ENCODE results near the gene PITPNC1.
"Not testable (repeated sequence)": the region's sequence is repeated elsewhere in the genome, so short reads cannot be mapped to it uniquely, and the experiment has no call there.

Gene PITPNC1

GRCh38 chr17:67401106-67401505 is 24.0 kb downstream of the PITPNC1 start:
- Histone ChIP-seq H3K36me3 (ENCODE audit: insufficient read depth, low read length) (no peaks in the 10 kb centered on the region), H3K27me3 (ENCODE audit: insufficient read depth, low read length) (no peaks in the 10 kb centered on the region), H3K27ac (ENCODE audit: low read depth, low read length) (no peak overlapping the region), H3K4me3 (ENCODE audit: low read depth, low read length) (no peak overlapping the region), H3K79me2 (ENCODE audit: control insufficient read depth, insufficient read depth, low read length, unreplicated experiment) (peaks cover 2% of the 10 kb centered on the region), H3K4me1 (ENCODE audit: control insufficient read depth, insufficient read depth, low read length, unreplicated experiment) (no peaks in the 10 kb centered on the region), H2AFZ (ENCODE audit: low read length, unreplicated experiment) (no peak overlapping the region)

GRCh38 chr17:67401598-67402504 is 24.8 kb downstream of the PITPNC1 start:
- Histone ChIP-seq H3K4me1 (ENCODE audit: control insufficient read depth, insufficient read depth, low read length, unreplicated experiment) (no peaks in the 10 kb centered on the region), H3K4me3 (ENCODE audit: low read depth, low read length) (no peak overlapping the region), H3K27me3 (ENCODE audit: insufficient read depth, low read length) (no peaks in the 10 kb centered on the region), H3K36me3 (ENCODE audit: insufficient read depth, low read length) (no peaks in the 10 kb centered on the region), H2AFZ (ENCODE audit: low read length, unreplicated experiment) (no peak overlapping the region), H3K27ac (ENCODE audit: low read depth, low read length) (no peak overlapping the region), H3K79me2 (ENCODE audit: control insufficient read depth, insufficient read depth, low read length, unreplicated experiment) (no peaks in the 10 kb centered on the region)

GRCh38 chr17:67403065-67403464 is 26.0 kb downstream of the PITPNC1 start:
- Histone ChIP-seq H3K36me3 (ENCODE audit: insufficient read depth, low read length) (no peaks in the 10 kb centered on the region), H2AFZ (ENCODE audit: low read length, unreplicated experiment) (no peak overlapping the region), H3K4me3 (ENCODE audit: low read depth, low read length) (no peak overlapping the region), H3K4me1 (ENCODE audit: control insufficient read depth, insufficient read depth, low read length, unreplicated experiment) (no peaks in the 10 kb centered on the region), H3K79me2 (ENCODE audit: control insufficient read depth, insufficient read depth, low read length, unreplicated experiment) (no peaks in the 10 kb centered on the region), H3K27me3 (ENCODE audit: insufficient read depth, low read length) (no peaks in the 10 kb centered on the region), H3K27ac (ENCODE audit: low read depth, low read length) (no peak overlapping the region)

- Histone ChIP-seq H3K4me1 (ENCODE audit: control insufficient read depth, insufficient read depth, low read length, unreplicated experiment) (no peaks in the 10 kb centered on the region), H2AFZ (ENCODE audit: low read length, unreplicated experiment) (no peak overlapping the region), H3K4me3 (ENCODE audit: low read depth, low read length) (no peak overlapping the region), H3K27me3 (ENCODE audit: insufficient read depth, low read length) (no peaks in the 10 kb centered on the region), H3K36me3 (ENCODE audit: insufficient read depth, low read length) (no peaks in the 10 kb centered on the region), H3K79me2 (ENCODE audit: control insufficient read depth, insufficient read depth, low read length, unreplicated experiment) (no peaks in the 10 kb centered on the region), H3K27ac (ENCODE audit: low read depth, low read length) (no peak overlapping the region)
These were observed 26.4 kb downstream of the PITPNC1 start for GRCh38 chr17:67403483-67403882.

GRCh38 chr17:67408455-67408830 is 31.4 kb downstream of the PITPNC1 start:
- not testable (repeated sequence) for H3K4me1 ChIP-seq (ENCODE audit: control insufficient read depth, insufficient read depth, low read length, unreplicated experiment); H3K36me3 ChIP-seq (ENCODE audit: insufficient read depth, low read length); H3K79me2 ChIP-seq (ENCODE audit: control insufficient read depth, insufficient read depth, low read length, unreplicated experiment); H3K4me3 ChIP-seq (ENCODE audit: low read depth, low read length); H3K27me3 ChIP-seq (ENCODE audit: insufficient read depth, low read length); H3K27ac ChIP-seq (ENCODE audit: low read depth, low read length); H2AFZ ChIP-seq (ENCODE audit: low read length, unreplicated experiment)

GRCh38 chr17:67411397-67411796 is 34.3 kb downstream of the PITPNC1 start:
- H3K79me2 ChIP-seq (ENCODE audit: control insufficient read depth, insufficient read depth, low read length, unreplicated experiment) = no peaks in the 10 kb centered on the region
- no peak overlapping the region for H2AFZ ChIP-seq (ENCODE audit: low read length, unreplicated experiment)
- H3K4me3 ChIP-seq (ENCODE audit: low read depth, low read length) = no peak overlapping the region
- H3K27me3 ChIP-seq (ENCODE audit: insufficient read depth, low read length) = no peaks in the 10 kb centered on the region
- no peaks in the 10 kb centered on the region for H3K36me3 ChIP-seq (ENCODE audit: insufficient read depth, low read length)
- no peak overlapping the region for H3K27ac ChIP-seq (ENCODE audit: low read depth, low read length)
- H3K4me1 ChIP-seq (ENCODE audit: control insufficient read depth, insufficient read depth, low read length, unreplicated experiment) = no peaks in the 10 kb centered on the region

- H3K27me3 ChIP-seq (ENCODE audit: insufficient read depth, low read length) = no peaks in the 10 kb centered on the region
- H3K27ac ChIP-seq (ENCODE audit: low read depth, low read length) = no peak overlapping the region
- H3K4me3 ChIP-seq (ENCODE audit: low read depth, low read length) = no peak overlapping the region
- H3K79me2 ChIP-seq (ENCODE audit: control insufficient read depth, insufficient read depth, low read length, unreplicated experiment) = no peaks in the 10 kb centered on the region
- H2AFZ ChIP-seq (ENCODE audit: low read length, unreplicated experiment) = no peak overlapping the region
- no peaks in the 10 kb centered on the region for H3K4me1 ChIP-seq (ENCODE audit: control insufficient read depth, insufficient read depth, low read length, unreplicated experiment)
- H3K36me3 ChIP-seq (ENCODE audit: insufficient read depth, low read length) = no peaks in the 10 kb centered on the region
These were observed 35.0 kb downstream of the PITPNC1 start for GRCh38 chr17:67412032-67412431.

- Histone ChIP-seq H3K36me3 (ENCODE audit: insufficient read depth, low read length) (no peaks in the 10 kb centered on the region), H3K27ac (ENCODE audit: low read depth, low read length) (no peak overlapping the region), H2AFZ (ENCODE audit: low read length, unreplicated experiment) (no peak overlapping the region), H3K4me1 (ENCODE audit: control insufficient read depth, insufficient read depth, low read length, unreplicated experiment) (no peaks in the 10 kb centered on the region), H3K79me2 (ENCODE audit: control insufficient read depth, insufficient read depth, low read length, unreplicated experiment) (no peaks in the 10 kb centered on the region), H3K27me3 (ENCODE audit: insufficient read depth, low read length) (no peaks in the 10 kb centered on the region), H3K4me3 (ENCODE audit: low read depth, low read length) (no peak overlapping the region)
These were observed 35.9 kb downstream of the PITPNC1 start for GRCh38 chr17:67412941-67413340.

GRCh38 chr17:67413388-67413787 is 36.3 kb downstream of the PITPNC1 start:
- Histone ChIP-seq H3K4me1 (ENCODE audit: control insufficient read depth, insufficient read depth, low read length, unreplicated experiment) (no peaks in the 10 kb centered on the region), H3K36me3 (ENCODE audit: insufficient read depth, low read length) (no peaks in the 10 kb centered on the region), H2AFZ (ENCODE audit: low read length, unreplicated experiment) (no peak overlapping the region), H3K27me3 (ENCODE audit: insufficient read depth, low read length) (no peaks in the 10 kb centered on the region), H3K27ac (ENCODE audit: low read depth, low read length) (no peak overlapping the region), H3K79me2 (ENCODE audit: control insufficient read depth, insufficient read depth, low read length, unreplicated experiment) (no peaks in the 10 kb centered on the region), H3K4me3 (ENCODE audit: low read depth, low read length) (no peak overlapping the region)

- H2AFZ ChIP-seq (ENCODE audit: low read length, unreplicated experiment) = no peak overlapping the region
- no peaks in the 10 kb centered on the region for H3K27me3 ChIP-seq (ENCODE audit: insufficient read depth, low read length)
- no peak overlapping the region for H3K27ac ChIP-seq (ENCODE audit: low read depth, low read length)
- H3K79me2 ChIP-seq (ENCODE audit: control insufficient read depth, insufficient read depth, low read length, unreplicated experiment) = no peaks in the 10 kb centered on the region
- H3K4me3 ChIP-seq (ENCODE audit: low read depth, low read length) = no peak overlapping the region
- no peaks in the 10 kb centered on the region for H3K4me1 ChIP-seq (ENCODE audit: control insufficient read depth, insufficient read depth, low read length, unreplicated experiment)
- H3K36me3 ChIP-seq (ENCODE audit: insufficient read depth, low read length) = no peaks in the 10 kb centered on the region
These were observed 37.0 kb downstream of the PITPNC1 start for GRCh38 chr17:67414130-67414529.

GRCh38 chr17:67414559-67414958 is 37.5 kb downstream of the PITPNC1 start:
- Histone ChIP-seq H3K27ac (ENCODE audit: low read depth, low read length) (no peak overlapping the region), H2AFZ (ENCODE audit: low read length, unreplicated experiment) (no peak overlapping the region), H3K4me1 (ENCODE audit: control insufficient read depth, insufficient read depth, low read length, unreplicated experiment) (no peaks in the 10 kb centered on the region), H3K36me3 (ENCODE audit: insufficient read depth, low read length) (no peaks in the 10 kb centered on the region), H3K79me2 (ENCODE audit: control insufficient read depth, insufficient read depth, low read length, unreplicated experiment) (no peaks in the 10 kb centered on the region), H3K27me3 (ENCODE audit: insufficient read depth, low read length) (no peaks in the 10 kb centered on the region), H3K4me3 (ENCODE audit: low read depth, low read length) (no peak overlapping the region)

Data from ACC112 (cell line).